Bronchial epithelial cell (primary cell): ENCODE data around the gene HIRA. TPM values are rescaled to one million over a fixed set of nuclear protein-coding genes. Genes with fewer than 3 reads are reported as not detected.
A peak's percentile ranks its signal among the peaks of the same experiment; 100 is the strongest.

Experiments
- DNase-seq: peaks from one replicate; pipeline ENCODE4 v3.0.0-alpha.2; 2010; ENCODE audit warnings: low read depth
- FAIRE-seq: peaks from 2 replicates; lab custom pipeline; 2011; peaks lifted over from hg19 to GRCh38; lab: Jason Lieb, UNC
- H3K27me3 ChIP-seq: 2 replicates; pipeline ENCODE4 v1.5.1; 2011; ENCODE audit warnings: low read length; ENCODE audit not compliant: control insufficient read depth, insufficient read depth
- H3K36me3 ChIP-seq: 2 replicates; pipeline ENCODE4 v1.5.1; 2011; ENCODE audit warnings: low read length; ENCODE audit not compliant: control insufficient read depth, insufficient read depth
- H3K4me3 ChIP-seq: 2 replicates; pipeline ENCODE4 v1.5.1; 2011; ENCODE audit warnings: mild to moderate bottlenecking, low read depth, low read length, control low read depth
- total RNA-seq: library from RNA; depleted of rRNA; stranded (reverse); fragments of >200 nt; gene quantifications from 2 replicates; pipeline ENCODE4 v1.2.1, GENCODE V29; 2014
- TF ChIP-seq, protein P1 (sequence below): IDR thresholded peaks from 2 replicates; pipeline ENCODE4 v1.5.1; 2011; ENCODE audit warnings: mild to moderate bottlenecking, moderate library complexity, low read length, control low read depth, inconsistent platforms; ENCODE audit not compliant: insufficient read depth, severe bottlenecking

The HIRA gene
- total RNA-seq, 1 donor from 2014 or later, result 22.4 TPM

DNA sequence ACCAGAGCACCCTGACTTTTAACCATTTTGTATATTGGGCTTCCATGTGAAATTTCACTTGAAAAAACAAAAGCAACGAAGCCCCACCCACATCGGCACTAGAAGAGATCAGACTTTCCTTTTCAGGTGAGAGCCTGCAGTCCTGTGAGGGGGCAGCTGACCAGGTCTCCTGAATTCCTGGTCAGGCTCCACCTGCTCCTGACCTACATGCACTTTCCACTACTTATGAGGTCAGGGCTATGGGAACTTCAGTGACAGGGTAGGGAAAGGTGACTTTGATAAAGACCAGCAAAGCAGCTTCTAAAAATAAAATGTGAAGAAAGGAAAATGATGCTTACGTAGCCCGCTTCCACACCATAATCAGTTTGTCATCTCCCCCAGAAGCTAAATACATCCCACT, 24.7 kb downstream of the HIRA start:
- TF ChIP-seq, protein P1, sequence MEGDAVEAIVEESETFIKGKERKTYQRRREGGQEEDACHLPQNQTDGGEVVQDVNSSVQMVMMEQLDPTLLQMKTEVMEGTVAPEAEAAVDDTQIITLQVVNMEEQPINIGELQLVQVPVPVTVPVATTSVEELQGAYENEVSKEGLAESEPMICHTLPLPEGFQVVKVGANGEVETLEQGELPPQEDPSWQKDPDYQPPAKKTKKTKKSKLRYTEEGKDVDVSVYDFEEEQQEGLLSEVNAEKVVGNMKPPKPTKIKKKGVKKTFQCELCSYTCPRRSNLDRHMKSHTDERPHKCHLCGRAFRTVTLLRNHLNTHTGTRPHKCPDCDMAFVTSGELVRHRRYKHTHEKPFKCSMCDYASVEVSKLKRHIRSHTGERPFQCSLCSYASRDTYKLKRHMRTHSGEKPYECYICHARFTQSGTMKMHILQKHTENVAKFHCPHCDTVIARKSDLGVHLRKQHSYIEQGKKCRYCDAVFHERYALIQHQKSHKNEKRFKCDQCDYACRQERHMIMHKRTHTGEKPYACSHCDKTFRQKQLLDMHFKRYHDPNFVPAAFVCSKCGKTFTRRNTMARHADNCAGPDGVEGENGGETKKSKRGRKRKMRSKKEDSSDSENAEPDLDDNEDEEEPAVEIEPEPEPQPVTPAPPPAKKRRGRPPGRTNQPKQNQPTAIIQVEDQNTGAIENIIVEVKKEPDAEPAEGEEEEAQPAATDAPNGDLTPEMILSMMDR, result no peak
- H3K36me3 ChIP-seq, result peaks cover 16% of the 10 kb centered on the region
- no peak overlapping the region for H3K4me3 ChIP-seq
- DNase-seq (no peak), FAIRE-seq (no peak)
- H3K27me3 ChIP-seq, result no peaks in the 10 kb centered on the region

DNA sequence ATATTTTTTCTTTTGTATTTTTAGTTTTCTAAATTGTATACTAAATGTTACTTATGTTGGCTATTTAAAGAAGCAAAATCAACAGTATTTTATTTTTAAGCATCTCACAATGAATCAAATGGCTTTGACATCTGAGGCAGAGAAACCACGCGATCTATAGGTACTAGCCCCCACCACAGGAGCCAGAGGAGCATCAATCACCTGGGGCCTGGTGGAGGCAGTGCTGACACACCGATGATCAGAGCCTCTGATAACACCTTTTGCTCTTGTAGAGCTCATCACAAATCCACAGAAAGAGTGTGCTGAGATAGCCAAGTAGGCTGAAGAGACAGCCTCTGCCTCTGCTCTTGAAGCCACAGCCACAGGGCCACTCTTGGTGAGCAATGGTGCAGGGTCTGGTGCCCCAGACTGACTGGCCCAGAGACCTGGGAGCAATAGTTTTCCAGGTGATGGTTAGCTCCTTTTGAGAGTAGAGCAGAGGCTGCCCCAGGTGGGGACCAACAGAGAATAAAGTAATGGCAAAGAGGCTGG, 25.2 kb downstream of the HIRA start:
- TF ChIP-seq, protein P1, result no peak
- Histone ChIP-seq H3K36me3 (peaks cover 16% of the 10 kb centered on the region), H3K4me3 (no peak overlapping the region), H3K27me3 (no peaks in the 10 kb centered on the region)
- DNase-seq, result no peak
- no peak for FAIRE-seq

DNA sequence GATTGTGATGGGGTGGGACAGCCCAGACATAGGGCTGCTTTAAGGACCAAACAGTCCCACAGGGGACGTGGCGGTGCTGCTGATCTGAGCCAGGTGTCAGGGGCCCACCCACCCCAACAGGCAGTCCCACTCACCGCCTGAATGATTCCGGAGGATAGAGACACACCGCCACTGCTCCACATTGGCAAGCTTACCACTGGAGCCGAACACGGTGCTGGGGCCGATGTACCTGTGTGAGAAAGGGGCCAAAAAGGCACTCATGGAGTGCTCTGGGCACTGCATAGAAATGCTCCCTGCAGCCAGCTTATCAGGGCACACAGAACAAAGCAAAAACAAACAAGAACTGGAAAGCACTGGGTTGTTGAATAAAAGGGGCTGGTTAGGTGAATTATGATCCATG, 25.9 kb downstream of the HIRA start:
- no peak overlapping the region for H3K4me3 ChIP-seq
- H3K36me3 ChIP-seq, result peaks cover 17% of the 10 kb centered on the region
- TF ChIP-seq, protein P1, result no peak
- DNase-seq (no peak), FAIRE-seq (no peak)
- no peaks in the 10 kb centered on the region for H3K27me3 ChIP-seq

DNA sequence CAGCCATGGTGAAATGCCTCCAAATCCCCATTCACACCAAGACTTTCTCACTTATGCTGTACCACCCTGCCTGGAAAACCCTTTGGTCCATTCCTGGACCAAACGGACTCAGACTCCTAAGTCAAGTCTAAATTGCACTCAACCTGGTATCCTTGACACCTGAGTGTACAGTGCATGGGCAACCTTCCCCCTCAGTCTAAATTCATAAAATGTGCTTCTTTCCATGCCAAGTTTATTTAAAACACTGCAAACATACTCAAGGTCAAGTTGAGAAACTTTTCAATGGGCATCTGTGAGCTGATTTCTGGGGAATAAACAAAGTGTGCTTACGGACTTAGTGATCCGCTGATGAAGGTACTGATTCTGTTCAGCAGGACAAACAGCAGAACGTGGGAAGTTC, 26.4 kb downstream of the HIRA start:
- peak; percentile 32 for FAIRE-seq

DNA sequence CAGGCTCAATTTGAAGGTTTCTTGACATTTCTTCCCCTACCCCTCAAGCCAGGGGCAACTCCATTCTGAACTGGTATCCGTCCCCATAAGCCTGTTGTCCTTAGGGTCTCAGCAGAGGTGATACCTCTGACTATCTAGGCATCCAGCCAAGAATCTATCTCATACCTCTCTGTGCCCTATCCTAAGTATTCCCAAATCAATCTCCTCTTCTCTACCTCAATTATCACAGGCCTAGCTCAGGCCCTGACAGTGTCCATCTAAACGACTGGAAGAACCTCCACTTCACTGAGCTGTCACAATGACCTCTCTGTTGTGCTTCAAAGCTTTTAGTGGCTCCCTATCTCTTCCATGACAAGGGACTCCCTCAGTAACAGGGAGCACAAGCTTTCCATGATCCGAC, 26.9 kb downstream of the HIRA start:
- DNase-seq (no peak), FAIRE-seq (peak; percentile 86)
- TF ChIP-seq, protein P1, result no peak
- Histone ChIP-seq H3K4me3 (no peak overlapping the region), H3K27me3 (no peaks in the 10 kb centered on the region), H3K36me3 (peaks cover 17% of the 10 kb centered on the region)

More for the DNA sequence above, 26.4 kb downstream of the HIRA start:
- H3K27me3 ChIP-seq, result no peaks in the 10 kb centered on the region
- no peak for DNase-seq
- peaks cover 17% of the 10 kb centered on the region for H3K36me3 ChIP-seq
- no peak overlapping the region for H3K4me3 ChIP-seq
- TF ChIP-seq, protein P1, result no peak

DNA sequence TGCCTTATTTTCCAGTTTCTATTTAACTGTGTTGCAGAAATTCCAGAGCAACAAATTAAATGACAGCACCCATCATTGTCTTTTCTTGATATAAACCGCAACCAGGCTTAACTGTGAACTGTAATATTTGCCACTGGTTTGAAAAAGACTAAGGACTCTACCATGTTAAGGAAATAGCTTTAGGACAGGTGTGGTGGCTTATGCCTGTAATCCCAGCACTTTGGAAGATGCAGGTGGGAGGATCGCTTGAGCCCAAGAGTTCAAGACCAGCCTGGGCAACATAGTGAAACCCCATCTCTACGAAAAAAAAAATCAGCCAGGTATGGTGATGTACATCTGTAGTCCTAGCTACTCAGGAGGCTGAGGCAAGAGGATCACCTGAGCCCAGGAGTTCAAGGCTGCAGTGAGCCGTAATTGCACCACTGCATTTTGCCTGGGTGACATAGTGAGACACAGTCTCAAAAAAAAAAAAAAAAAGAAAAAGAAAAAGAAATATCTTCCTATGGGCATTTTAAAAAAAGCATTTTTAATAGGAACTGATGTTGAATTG, 28.8 kb downstream of the HIRA start:
- DNase-seq (no peak), FAIRE-seq (no peak)
- Histone ChIP-seq H3K4me3 (no peak overlapping the region), H3K36me3 (peaks cover 18% of the 10 kb centered on the region), H3K27me3 (no peaks in the 10 kb centered on the region)
- TF ChIP-seq, protein P1, result no peak
